ENCODE results near the gene C14orf132.

Gene C14orf132

DNA sequence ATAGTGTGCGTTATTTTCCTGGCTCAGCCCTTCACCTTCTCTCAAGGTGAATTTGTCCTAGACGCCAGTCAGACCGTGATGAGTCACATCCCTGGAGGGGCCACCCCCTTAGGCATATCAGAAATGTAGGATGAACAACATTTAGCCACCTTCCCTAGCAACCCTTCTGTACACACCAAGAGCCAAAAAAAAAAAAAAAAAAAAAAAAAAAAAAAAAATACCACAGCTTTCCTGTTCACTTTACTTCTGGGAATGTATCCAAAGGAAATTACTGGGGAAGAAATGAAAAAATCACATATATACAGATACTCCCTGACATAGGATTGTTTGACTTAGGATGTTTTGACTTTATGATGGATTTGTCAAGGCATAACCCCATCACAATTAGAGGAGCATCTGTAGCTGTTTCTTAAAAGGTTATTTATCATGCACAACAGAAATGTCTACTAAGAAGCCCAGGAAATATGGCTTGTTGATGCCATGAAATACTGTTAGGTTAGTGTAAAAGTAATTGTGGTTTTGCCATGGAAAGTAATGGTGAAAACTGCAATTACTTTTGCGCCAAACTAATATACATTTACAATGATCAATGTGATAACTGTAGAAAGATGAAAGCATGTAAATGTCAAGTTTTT, 97.3 kb downstream of the C14orf132 start:
- TF ChIP-seq, protein P1, sequence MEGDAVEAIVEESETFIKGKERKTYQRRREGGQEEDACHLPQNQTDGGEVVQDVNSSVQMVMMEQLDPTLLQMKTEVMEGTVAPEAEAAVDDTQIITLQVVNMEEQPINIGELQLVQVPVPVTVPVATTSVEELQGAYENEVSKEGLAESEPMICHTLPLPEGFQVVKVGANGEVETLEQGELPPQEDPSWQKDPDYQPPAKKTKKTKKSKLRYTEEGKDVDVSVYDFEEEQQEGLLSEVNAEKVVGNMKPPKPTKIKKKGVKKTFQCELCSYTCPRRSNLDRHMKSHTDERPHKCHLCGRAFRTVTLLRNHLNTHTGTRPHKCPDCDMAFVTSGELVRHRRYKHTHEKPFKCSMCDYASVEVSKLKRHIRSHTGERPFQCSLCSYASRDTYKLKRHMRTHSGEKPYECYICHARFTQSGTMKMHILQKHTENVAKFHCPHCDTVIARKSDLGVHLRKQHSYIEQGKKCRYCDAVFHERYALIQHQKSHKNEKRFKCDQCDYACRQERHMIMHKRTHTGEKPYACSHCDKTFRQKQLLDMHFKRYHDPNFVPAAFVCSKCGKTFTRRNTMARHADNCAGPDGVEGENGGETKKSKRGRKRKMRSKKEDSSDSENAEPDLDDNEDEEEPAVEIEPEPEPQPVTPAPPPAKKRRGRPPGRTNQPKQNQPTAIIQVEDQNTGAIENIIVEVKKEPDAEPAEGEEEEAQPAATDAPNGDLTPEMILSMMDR (IDR thresholded peaks at IDR 0.05), result no peak

DNA sequence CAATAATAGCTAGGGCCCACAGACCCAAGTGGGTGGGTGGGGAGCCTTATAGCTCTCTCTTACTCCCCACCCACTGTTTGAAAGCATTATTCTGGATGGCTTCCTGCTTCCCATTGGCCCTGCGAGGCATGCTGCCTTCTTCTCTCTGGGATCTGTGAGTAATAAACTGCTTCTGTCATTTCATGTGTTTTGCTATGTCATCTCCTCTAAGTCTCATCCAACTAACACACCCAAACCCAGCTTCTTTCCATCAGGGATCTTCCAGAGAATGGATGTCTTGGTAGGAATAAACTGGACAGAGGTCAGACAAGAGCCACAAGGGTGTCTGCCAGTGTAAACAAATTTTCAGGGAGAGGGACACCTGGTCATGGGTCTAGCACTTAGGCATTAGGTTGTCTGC, 99.1 kb downstream of the C14orf132 start:
- TF ChIP-seq, protein P1 (IDR thresholded peaks at IDR 0.05), result no peak

DNA sequence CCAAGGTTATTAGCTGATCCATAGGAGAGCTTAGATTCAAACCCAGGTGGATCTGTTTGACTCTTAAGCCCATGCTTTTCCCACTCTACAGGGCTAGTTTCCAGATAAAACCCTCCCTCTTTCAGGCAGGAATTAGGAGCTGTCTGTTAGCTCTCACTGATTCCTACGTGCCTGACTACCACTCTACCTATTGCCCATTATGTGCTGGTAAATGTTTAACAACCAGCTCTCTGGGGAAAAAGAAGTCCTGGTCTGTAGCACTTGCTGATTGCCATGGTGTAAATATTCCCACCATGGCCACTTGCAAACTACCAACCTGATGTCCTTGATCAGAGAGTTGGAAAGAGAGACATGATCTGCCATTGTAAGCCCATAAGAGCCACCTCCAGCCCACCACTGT, 100.0 kb downstream of the C14orf132 start:
- TF ChIP-seq, protein P1 (IDR thresholded peaks at IDR 0.05), result no peak

DNA sequence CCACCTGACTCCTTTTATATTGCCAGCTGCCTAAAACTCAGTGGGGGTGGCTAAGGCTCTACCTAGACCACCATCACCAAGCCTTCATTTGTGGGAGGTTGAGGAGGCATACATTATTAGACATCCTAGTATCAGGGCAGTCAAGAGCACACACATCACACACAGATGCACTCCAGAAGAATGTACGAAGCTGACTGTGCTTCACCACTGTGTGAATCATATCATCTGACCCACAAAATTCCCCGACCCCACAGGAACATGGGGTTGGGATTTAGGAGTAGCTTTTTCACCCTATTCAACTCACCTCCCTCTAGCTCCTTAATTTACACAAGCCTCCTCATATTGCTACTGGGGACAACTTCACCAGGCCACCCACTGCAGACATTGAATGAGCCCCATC, 100.7 kb downstream of the C14orf132 start:
- TF ChIP-seq, protein P1 (IDR thresholded peaks at IDR 0.05), result no peak

DNA sequence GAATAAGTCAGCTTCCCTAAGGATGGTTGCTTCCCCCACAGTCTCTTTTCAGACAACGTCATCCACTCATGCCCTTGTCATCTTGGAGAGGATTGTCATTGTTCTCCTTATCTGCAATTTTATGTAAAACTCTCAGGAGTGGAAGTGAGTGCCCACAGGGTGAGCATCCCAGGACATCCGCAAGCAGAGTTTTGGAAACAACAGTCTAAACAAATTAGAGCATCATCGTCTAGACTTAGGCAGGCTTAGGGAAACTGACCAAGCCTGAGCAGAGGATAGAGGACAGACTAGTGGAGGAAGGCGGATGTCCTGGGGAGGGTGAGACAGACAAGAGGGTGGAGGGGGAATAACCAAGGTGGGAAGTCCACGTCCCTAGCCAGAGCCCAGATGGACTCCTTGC, 101.8 kb downstream of the C14orf132 start:
- TF ChIP-seq, protein P1 (IDR thresholded peaks at IDR 0.05), result no peak

Data from LNCAP (cell line).